Natural killer cell treated with Interleukin-12 subunit alpha and Interleukin-12 subunit beta and Interleukin-15 and Interleukin-18, amount 100 ng/mL, for 72 hours (primary cell): ENCODE results near the gene MARK3. TPM values are rescaled to one million over a fixed set of nuclear protein-coding genes. Genes with fewer than 3 reads are reported as not detected.

Experiments used
- ATAC-seq, 2 donors: fragments of 150-1000 bp; cut with Tn5 transposase in 1 of 2; sonication (Bioruptor Pico), chemical (Tn5 transposase) in 1 of 2; 2 replicates each; pipeline ENCODE4 v1.10.0; 2021
- DNase-seq: peaks from one replicate; pipeline ENCODE4 v3.0.0; 2022; ENCODE audit warnings: low spot score
- H3K27ac Mint-ChIP-seq, 2 donors: 1 replicate in 1 of 2; 2 replicates in 1 of 2; pipeline ENCODE4 v1.8.0; 2022; ENCODE audit warnings: mixed read lengths in 2 of 2, mild to moderate bottlenecking in 1 of 2, moderate library complexity in 1 of 2
- H3K27me3 Mint-ChIP-seq, 2 donors: 1 replicate in 1 of 2; 2 replicates in 1 of 2; pipeline ENCODE4 v1.8.0; 2022; ENCODE audit warnings: mixed read lengths in 2 of 2
- H3K36me3 Mint-ChIP-seq: one replicate; pipeline ENCODE4 v1.8.0; 2022; ENCODE audit warnings: mixed read lengths
- H3K4me1 Mint-ChIP-seq, 2 donors: 1 replicate in 1 of 2; 2 replicates in 1 of 2; pipeline ENCODE4 v1.8.0; 2022; ENCODE audit warnings: low read depth in 2 of 2, mixed read lengths in 2 of 2, mild to moderate bottlenecking in 1 of 2
- H3K4me3 Mint-ChIP-seq: one replicate; pipeline ENCODE4 v1.8.0; 2022; ENCODE audit warnings: mixed read lengths
- H3K9me3 Mint-ChIP-seq: 2 replicates; pipeline ENCODE4 v1.8.0; 2022; ENCODE audit warnings: mixed read lengths
- total RNA-seq, 2 donors: library from RNA; stranded (reverse); gene quantifications; one replicate each; pipeline ENCODE4 v1.2.3, GENCODE V29; 2022

Gene MARK3
- total RNA-seq, 2 donors from 2014 or later, result 101 to 165 TPM

DNA sequence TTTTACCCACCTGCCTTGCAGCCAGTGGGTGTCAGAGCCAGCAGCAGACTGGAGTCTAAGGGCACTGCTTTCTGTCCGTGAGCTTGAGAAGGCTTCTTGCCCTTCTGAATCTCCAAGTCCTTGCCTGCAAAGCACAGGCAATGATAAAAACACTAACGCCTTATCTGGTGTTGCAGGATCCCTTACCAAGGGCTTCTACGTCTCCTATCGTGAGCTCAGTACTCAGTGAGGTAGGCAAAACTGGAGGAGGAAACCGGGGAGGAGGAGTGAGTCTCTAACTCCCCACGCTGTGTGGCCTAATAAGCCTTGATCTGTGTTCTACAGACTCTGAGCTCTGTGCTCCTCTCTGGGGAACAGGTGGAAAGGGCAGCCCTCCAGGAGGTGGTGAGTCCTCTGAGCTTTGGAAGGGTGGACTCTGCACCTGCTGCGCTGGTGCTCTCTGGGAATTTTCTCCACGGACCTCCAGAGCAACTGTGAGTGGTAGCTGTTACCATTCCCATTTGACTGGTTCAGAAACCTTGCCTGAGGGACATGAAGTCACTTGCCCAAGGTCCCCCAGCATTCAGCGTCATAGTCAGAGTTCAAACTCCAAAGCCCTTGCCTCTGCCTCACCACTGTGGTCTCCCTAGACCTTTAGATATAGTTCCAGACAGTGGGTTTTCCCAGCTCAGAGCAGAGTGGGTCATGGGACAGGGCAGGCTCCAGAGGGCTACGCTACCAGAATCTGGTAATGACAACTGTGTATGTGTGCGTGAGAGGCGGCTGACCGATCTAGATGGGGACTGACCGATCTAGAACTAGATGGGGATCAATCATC lies 7.0 kb upstream of the MARK3 start:
- Mint-ChIP-seq H3K4me3 (no peak overlapping the region), H3K36me3 (no peaks in the 10 kb centered on the region), H3K27ac (no peak overlapping the region), H3K9me3 (no peaks in the 10 kb centered on the region), H3K4me1 (peaks cover 16 to 17% of the 10 kb centered on the region in 2 donors), H3K27me3 (peaks cover 8 to 10% of the 10 kb centered on the region in 2 donors)
- no peak for ATAC-seq
- DNase-seq, result no peak

- Mint-ChIP-seq H3K4me3 (no peak overlapping the region), H3K27ac (no peak overlapping the region), H3K4me1 (peaks cover 23 to 25% of the 10 kb centered on the region in 2 donors), H3K36me3 (peaks cover under 1% of the 10 kb centered on the region), H3K27me3 (no peaks in the 10 kb centered on the region), H3K9me3 (no peaks in the 10 kb centered on the region)
- ATAC-seq, result no peak
- DNase-seq, result no peak
Measured at GRCh38 chr14:103380719-103381377, 4.4 kb upstream of the MARK3 start.

GRCh38 chr14:103382376-103382775 lies 2.8 kb upstream of the MARK3 start:
- peak overlapping the region; percentile 29 to 74 for H3K27ac Mint-ChIP-seq
- H3K27me3 Mint-ChIP-seq, result no peaks in the 10 kb centered on the region
- ATAC-seq, result peak; percentile 3 to 11
- H3K36me3 Mint-ChIP-seq, result peaks cover 5% of the 10 kb centered on the region
- peaks cover 34 to 35% of the 10 kb centered on the region in 2 donors for H3K4me1 Mint-ChIP-seq
- peak overlapping the region; percentile 30 for H3K4me3 Mint-ChIP-seq
- H3K9me3 Mint-ChIP-seq, result no peaks in the 10 kb centered on the region
- peak; percentile 72 for DNase-seq

DNA sequence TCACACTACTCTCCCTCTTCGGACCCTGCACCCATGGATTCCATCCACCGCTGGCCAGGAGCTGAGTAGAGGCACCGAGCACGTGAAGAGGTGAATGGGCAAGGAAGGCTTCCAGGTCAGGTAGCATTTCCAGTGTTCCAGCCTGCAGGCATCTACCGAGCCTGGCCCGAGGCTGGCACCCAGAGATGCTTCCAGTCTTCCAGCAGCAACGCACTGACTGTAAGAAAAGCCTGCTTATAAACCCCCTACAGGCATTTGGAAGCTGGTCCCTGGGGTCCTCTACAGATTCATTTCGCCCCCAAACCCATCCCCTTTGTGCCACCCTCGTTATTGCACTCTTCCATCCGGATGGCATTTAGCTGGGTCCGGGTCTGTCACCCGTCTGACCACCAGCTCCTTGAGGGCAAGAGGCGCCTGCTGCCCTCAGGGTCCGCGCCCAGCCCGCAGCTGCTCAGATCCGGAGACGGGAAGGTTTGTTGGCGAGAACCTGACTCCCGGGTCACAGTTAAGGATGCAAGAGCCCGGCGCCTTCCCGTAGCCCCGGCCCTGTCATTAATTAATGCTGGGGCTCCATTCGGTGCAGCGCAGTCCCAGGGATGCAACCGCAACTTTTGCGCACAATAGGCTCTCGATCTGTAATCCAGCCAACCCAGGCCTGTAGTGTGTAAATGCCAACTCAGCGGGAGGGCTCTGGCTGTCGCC lies 614 bp upstream of the MARK3 start:
- peaks cover 5% of the 10 kb centered on the region for H3K36me3 Mint-ChIP-seq
- no peaks in the 10 kb centered on the region for H3K27me3 Mint-ChIP-seq
- no peaks in the 10 kb centered on the region for H3K9me3 Mint-ChIP-seq
- H3K4me3 Mint-ChIP-seq, result peak overlapping the region; percentile 96
- ATAC-seq (no peak), DNase-seq (no peak)
- peaks cover 46 to 49% of the 10 kb centered on the region in 2 donors for H3K4me1 Mint-ChIP-seq
- peak overlapping the region; percentile 85 to 95 for H3K27ac Mint-ChIP-seq

DNA sequence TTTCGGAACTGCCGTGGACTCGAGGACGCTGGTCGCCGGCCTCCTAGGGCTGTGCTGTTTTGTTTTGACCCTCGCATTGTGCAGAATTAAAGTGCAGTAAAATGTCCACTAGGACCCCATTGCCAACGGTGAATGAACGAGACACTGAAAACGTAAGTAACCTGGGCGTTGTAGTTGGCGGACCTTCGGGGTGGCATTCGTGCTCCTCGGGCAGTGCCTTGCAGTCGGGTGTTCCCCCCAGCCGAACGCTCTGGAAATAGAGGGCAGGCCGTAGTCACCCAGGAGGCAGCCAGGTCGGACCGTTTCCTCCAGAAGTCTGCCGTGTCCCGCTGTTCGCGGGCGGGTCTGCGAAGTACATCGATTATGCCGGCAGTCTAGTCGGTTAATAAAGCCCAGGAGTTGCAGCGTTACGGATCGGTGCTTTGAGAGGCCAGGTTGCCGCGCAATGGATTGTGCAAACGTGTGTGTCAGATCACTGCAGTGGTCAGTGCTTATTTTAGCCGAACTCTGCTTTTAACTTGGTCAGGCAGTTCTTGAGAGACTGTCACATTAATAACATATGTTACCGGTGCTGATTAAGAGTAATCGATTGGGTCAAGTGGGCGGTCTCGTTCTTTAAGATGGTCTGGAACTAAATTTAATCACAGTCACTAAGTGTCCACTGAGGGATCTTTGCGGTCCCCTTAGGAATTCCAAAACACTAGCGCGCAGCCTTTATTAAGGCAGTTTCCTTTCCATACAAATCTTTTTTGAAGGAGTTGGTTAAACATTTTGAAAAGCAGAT lies 906 bp downstream of the MARK3 start:
- no peak for ATAC-seq
- Mint-ChIP-seq H3K4me1 (peaks cover 46 to 49% of the 10 kb centered on the region in 2 donors), H3K36me3 (peaks cover 5% of the 10 kb centered on the region)

GRCh38 chr14:103386713-103387329 lies 1.6 kb downstream of the MARK3 start:
- Mint-ChIP-seq H3K36me3 (peaks cover 5% of the 10 kb centered on the region), H3K4me3 (peak overlapping the region; percentile 96), H3K4me1 (peaks cover 40 to 45% of the 10 kb centered on the region in 2 donors), H3K9me3 (no peaks in the 10 kb centered on the region), H3K27me3 (no peaks in the 10 kb centered on the region), H3K27ac (peak overlapping the region; percentile 85 to 95)
- ATAC-seq (no peak), DNase-seq (no peak)

More for the DNA sequence above, 906 bp downstream of the MARK3 start:
- peak overlapping the region; percentile 96 for H3K4me3 Mint-ChIP-seq
- no peaks in the 10 kb centered on the region for H3K27me3 Mint-ChIP-seq
- no peaks in the 10 kb centered on the region for H3K9me3 Mint-ChIP-seq
- DNase-seq, result no peak
- H3K27ac Mint-ChIP-seq, result peak overlapping the region; percentile 85 to 95

DNA sequence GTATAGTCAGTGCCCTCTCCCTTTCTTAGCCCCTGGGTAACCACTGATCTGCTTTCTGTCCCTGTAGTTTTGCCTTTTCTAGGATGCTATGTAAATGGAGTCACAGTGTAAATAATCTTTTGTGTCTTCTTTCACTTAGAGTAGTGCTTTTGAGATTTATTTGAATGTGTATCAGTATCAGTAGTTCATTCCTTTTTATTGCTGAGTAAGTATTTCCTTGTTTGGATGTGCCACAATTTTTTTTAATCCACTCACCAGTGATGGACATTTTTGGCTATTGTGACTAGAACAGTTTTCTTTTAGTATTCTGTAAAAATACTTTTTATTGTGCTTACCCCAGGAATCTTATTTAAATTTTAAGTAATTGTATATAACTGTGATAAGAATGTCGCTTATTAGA lies 3.4 kb downstream of the MARK3 start:
- Mint-ChIP-seq H3K4me1 (peaks cover 28 to 33% of the 10 kb centered on the region in 2 donors), H3K27me3 (no peaks in the 10 kb centered on the region), H3K9me3 (no peaks in the 10 kb centered on the region), H3K4me3 (peak overlapping the region; percentile 96), H3K27ac (no peak overlapping the region), H3K36me3 (peaks cover 5% of the 10 kb centered on the region)
- ATAC-seq (no peak), DNase-seq (no peak)

DNA sequence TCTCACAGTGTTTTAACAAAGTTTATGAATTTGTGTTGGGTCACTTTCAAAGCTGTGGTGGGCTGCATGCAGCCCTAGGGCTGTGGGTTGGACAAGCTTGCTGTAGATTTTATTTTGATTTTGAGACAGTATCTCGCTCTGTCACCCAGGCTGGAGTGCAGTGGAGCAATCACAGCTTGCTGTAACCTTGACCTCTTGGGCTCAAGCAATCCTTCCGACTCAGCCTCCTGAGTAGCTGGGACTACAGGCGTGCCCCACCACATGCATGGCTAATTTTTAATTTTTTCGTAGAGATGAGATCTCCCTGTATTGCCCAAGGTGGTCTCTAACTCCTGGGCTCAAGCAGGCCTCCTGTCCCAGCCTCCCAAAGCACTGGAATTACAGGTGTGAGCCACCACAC lies 5.4 kb downstream of the MARK3 start:
- DNase-seq (no peak), ATAC-seq (no peak)
- Mint-ChIP-seq H3K27ac (no peak overlapping the region), H3K27me3 (no peaks in the 10 kb centered on the region), H3K36me3 (peaks cover 5% of the 10 kb centered on the region), H3K9me3 (no peaks in the 10 kb centered on the region), H3K4me3 (no peak overlapping the region), H3K4me1 (peaks cover 33 to 42% of the 10 kb centered on the region in 2 donors)

DNA sequence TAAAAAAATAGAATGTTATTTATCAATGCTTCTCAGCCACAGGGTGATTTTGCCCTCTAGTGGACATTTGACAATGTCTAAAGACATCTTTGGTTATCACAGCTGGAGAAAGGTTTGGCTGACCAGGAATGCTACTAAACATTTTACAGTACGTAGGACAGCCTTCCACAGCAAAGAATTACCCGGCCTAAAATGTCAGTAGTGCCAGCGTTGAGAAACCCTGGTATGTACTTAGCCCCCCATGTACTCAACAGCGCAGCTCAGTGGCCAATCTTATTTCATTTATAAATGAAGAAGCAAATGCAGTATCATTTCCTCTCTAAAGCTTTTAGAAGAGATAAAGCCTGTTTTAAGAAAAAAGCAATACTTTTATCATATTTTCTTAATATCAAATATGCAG lies 5.8 kb downstream of the MARK3 start:
- peaks cover 35 to 46% of the 10 kb centered on the region in 2 donors for H3K4me1 Mint-ChIP-seq
- H3K27me3 Mint-ChIP-seq, result no peaks in the 10 kb centered on the region
- no peak overlapping the region for H3K4me3 Mint-ChIP-seq
- peaks cover 3% of the 10 kb centered on the region for H3K36me3 Mint-ChIP-seq
- ATAC-seq, result peak; percentile 61 to 69
- H3K9me3 Mint-ChIP-seq, result no peaks in the 10 kb centered on the region
- H3K27ac Mint-ChIP-seq, result no peak overlapping the region
- DNase-seq, result no peak

- Mint-ChIP-seq H3K4me3 (no peak overlapping the region), H3K27ac (no peak overlapping the region), H3K9me3 (no peaks in the 10 kb centered on the region), H3K4me1 (peaks cover 37 to 43% of the 10 kb centered on the region in 2 donors), H3K27me3 (no peaks in the 10 kb centered on the region), H3K36me3 (no peaks in the 10 kb centered on the region)
- ATAC-seq, result no peak
- DNase-seq, result no peak
Measured at GRCh38 chr14:103392106-103392505, 6.9 kb downstream of the MARK3 start.

DNA sequence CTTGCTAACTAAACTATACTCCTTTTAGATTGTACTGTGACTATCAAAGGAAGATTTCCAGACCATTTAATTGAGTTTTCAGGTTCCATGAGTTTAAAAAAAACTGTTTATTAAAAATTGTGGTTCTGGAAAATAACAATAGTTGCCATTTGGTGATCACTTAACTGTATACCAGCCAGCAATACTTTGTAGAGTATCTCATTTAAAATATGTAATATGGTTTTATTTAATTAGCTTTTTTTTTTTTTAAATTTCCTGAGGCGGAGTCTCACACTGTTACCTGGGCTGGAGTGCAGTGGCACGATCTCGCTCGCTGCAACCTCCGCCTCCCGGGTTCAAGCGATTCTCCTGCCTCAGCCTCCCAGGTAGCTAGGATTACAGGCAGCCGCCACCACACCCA lies 7.4 kb downstream of the MARK3 start:
- Mint-ChIP-seq H3K9me3 (no peaks in the 10 kb centered on the region), H3K27me3 (no peaks in the 10 kb centered on the region), H3K36me3 (no peaks in the 10 kb centered on the region), H3K27ac (no peak overlapping the region), H3K4me1 (peaks cover 35 to 43% of the 10 kb centered on the region in 2 donors), H3K4me3 (no peak overlapping the region)
- ATAC-seq (no peak), DNase-seq (no peak)

DNA sequence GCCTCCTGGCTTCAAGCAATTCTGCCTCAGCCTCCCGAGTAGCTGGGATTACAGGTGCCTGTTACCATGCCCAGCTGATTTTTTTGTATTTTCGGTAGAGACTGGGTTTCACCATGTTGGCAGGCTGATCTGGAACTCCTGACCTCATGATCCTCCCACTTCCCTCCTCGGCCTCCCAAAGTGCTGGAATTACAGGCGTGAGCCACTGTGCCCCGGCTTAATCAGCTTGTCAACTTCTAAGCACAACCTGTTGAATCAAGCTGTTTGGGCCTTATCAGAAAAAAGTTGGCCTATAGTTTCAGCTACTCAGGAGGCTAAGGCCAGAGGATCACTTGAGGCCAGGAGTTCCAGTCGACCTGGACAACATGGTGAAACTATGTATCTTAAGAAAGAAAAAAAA lies 7.9 kb downstream of the MARK3 start:
- DNase-seq (no peak), ATAC-seq (no peak)
- H3K27ac Mint-ChIP-seq, result no peak overlapping the region
- no peaks in the 10 kb centered on the region for H3K36me3 Mint-ChIP-seq
- peaks cover 36 to 43% of the 10 kb centered on the region in 2 donors for H3K4me1 Mint-ChIP-seq
- H3K4me3 Mint-ChIP-seq, result no peak overlapping the region
- no peaks in the 10 kb centered on the region for H3K9me3 Mint-ChIP-seq
- no peaks in the 10 kb centered on the region for H3K27me3 Mint-ChIP-seq
